Upper lobe of left lung (tissue), 4 donors: ENCODE results near the gene LHFPL3.

Source experiments
- CTCF ChIP-seq, 6 experiments: fragments of 450-650 bp in 4 of 6; fragments of 200-600 bp in 2 of 6; sonication (generic) in 2 of 6; IDR thresholded peaks; one replicate each; pipeline ENCODE4 v1.5.1; 2016 to 2019; ENCODE audit warnings: antibody characterized with exemption in 6 of 6
- EP300 ChIP-seq, 4 donors: sonication (generic); formaldehyde crosslinking; IDR thresholded peaks; one replicate each; pipeline ENCODE4 v1.5.1; 2017; ENCODE audit warnings: antibody characterized with exemption in 4 of 4, control low read depth in 2 of 4
- POLR2A ChIP-seq, 4 donors: fragments of 450-650 bp; IDR thresholded peaks; one replicate each; pipeline ENCODE4 v1.5.1; 2016 to 2017; ENCODE audit warnings: antibody characterized with exemption in 4 of 4, mild to moderate bottlenecking in 2 of 4
- POLR2AphosphoS5 ChIP-seq, 2 donors: sonication (generic); formaldehyde crosslinking; IDR thresholded peaks; one replicate each; pipeline ENCODE4 v1.5.1; 2017; ENCODE audit warnings: antibody characterized with exemption in 2 of 2

DNA sequence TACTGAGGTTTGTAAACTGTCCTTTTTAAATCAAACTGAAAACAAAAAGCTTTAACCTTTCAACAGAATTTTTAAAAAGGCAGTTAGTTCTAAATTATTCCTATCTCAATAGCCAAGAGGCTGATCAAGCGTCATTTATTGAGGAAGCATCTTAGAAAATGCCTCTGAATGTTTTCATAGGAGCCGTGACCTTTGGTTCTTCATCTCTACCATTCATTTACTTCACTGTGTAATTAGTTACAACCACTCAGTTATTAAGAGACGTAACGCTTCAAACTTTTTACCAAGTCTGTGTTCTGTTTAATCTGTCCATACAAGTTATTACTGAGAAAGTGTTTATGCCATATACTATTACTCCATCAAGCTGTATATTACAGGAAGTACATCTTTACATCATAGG lies 578.2 kb downstream of the LHFPL3 start:
- no peak for TF ChIP-seq CTCF (IDR thresholded peaks at IDR 0.05)
- TF ChIP-seq POLR2A (IDR thresholded peaks at IDR 0.05) = no peak
- no peak for TF ChIP-seq POLR2AphosphoS5 (IDR thresholded peaks at IDR 0.05)
- TF ChIP-seq EP300 (IDR thresholded peaks at IDR 0.05) = no peak
